Erythroblast (primary cell): ENCODE data around the gene EPSTI1.

Experiments
- GATA1 ChIP-seq: IDR thresholded peaks from 2 replicates; pipeline ENCODE4 v1.6.1; 2011; ENCODE audit warnings: low read depth, mild to moderate bottlenecking, control low read depth, low read length, moderate library complexity
- POLR2A ChIP-seq: IDR thresholded peaks from 2 replicates; pipeline ENCODE4 v1.6.1; 2011; ENCODE audit warnings: mild to moderate bottlenecking, low read length

GRCh38 chr13:42880056-42880605 is 111.9 kb downstream of the EPSTI1 start:
- no peak for TF ChIP-seq POLR2A
- no peak for TF ChIP-seq GATA1
